CD4-positive, alpha-beta T cell treated with Interleukin-17A for 4 hours (primary cell): ENCODE results near the gene ZNF784.

Source experiments
- DNase-seq: peaks from one replicate; pipeline ENCODE4 v3.0.0-alpha.2; 2020; ENCODE audit warnings: mixed read lengths

ZNF784 gene

GRCh38 chr19:55655648-55656040, 31.3 kb upstream of the ZNF784 start:
- DNase-seq, result no peak

DNA sequence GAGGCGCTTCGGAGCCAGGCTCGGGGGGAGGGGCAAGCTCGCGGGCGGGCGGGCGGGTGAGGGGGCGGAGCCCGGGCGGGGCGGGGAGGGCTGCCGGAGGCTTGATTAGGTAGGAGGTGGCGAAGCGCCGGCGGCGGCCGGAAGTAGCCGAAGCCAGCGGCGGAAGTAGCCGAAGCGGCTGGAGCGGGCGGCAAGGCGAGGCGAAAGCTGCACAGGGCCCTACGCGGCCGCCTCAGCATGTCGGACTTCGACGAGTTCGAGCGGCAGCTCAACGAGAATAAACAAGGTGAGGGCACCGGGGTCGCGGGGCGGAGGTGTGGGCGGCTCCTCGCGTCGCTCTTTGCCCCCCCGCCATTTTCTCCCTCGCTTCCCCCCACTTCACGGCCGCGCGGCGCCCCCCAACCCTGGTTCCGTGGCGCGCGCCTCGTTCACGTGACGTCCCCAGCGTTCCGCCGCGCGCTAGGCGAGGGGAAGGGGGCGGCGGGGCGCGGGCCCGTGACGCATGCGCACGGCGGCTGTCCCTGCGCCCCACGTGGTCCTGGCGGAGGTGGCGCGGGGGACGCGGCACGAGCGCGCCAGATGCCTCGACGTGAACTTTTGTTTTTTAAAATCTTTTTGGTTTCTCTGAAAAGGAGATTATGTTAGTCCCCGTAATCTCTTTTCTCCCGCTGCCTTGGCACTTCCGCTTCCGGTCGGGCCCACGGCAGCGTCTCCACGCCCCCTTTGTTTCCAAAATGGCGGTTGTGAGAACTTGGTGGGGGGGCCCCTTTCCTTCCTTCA, 30.7 kb upstream of the ZNF784 start, which contains the start of gene U2AF2:
Gene U2AF2 (plus strand): TSS at position 168 of the 780 bp plus-strand sequence. CDS start 70 bp downstream, at position 238.
- DNase-seq, result peak; percentile 98

GRCh38 chr19:55654323-55654867, 30.0 kb upstream of the ZNF784 start:
- DNase-seq, result peak; percentile 99

GRCh38 chr19:55653651-55654322, 29.4 kb upstream of the ZNF784 start:
- DNase-seq, result peak; percentile 99

- no peak for DNase-seq
Observed at GRCh38 chr19:55652311-55653128, 28.2 kb upstream of the ZNF784 start.

DNA sequence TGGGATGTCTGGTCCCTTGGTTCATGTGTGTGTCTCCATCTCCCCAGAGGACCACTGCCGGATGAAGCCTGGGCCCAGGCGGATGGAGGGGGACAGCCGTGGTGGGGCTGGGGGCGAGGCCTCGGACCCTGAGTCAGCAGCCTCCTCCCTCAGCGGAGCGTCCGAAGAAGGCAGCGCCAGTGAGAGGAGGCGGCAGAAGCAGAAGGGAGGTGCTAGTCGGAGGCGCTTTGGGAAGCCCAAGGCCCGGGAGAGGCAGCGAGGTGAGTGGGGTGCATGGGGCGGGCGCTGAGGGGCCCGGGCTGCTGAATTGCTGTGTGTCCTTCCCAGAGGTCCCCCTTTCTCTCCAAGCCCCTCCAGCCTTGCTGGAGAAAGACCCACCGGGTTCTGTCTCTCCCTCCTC, 26.9 kb upstream of the ZNF784 start:
- no peak for DNase-seq

GRCh38 chr19:55650602-55651230, 26.4 kb upstream of the ZNF784 start:
- no peak for DNase-seq

GRCh38 chr19:55650126-55650557, 25.8 kb upstream of the ZNF784 start:
- DNase-seq, result no peak

DNA sequence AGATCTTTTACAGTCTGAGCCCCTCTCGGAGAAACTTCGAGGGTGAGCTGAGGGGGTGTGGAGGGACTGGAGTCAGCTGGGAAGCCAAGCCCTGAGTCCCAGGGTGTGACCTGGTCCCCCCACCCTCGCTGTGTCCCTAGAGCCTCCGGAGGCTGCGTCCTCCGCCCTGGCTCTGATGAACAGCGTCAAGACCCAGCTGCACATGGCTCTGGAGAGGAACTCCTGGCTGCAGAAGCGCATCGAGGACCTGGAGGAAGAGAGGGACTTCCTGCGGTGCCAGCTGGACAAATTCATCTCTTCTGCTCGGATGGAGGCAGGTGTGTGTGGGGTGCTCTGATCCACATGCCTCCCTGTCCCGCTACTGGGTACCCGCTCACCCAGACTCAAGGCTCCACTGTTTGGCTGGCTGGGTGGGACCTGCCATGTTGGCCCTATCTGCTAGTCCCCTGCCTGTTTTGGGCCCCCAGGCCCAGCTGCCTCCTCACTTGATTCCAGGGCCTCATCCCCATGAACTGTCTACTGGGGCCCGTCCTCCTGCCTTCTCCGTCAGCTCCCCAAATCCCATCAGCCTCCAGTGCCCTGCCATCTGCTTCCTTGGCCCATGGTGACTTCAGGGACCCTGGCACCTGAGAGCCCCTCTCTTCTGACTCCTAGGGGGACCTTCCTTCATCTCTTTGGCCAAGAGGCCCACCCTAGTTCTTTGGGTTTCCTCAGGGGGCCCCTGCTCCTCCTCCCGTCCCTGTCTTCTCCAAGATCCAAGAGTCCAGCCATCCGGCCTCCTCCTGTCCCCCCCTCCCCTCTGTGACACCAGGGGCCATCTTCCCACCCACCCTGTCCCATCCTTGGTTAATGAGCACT, 25.1 kb upstream of the ZNF784 start:
- no peak for DNase-seq

DNA sequence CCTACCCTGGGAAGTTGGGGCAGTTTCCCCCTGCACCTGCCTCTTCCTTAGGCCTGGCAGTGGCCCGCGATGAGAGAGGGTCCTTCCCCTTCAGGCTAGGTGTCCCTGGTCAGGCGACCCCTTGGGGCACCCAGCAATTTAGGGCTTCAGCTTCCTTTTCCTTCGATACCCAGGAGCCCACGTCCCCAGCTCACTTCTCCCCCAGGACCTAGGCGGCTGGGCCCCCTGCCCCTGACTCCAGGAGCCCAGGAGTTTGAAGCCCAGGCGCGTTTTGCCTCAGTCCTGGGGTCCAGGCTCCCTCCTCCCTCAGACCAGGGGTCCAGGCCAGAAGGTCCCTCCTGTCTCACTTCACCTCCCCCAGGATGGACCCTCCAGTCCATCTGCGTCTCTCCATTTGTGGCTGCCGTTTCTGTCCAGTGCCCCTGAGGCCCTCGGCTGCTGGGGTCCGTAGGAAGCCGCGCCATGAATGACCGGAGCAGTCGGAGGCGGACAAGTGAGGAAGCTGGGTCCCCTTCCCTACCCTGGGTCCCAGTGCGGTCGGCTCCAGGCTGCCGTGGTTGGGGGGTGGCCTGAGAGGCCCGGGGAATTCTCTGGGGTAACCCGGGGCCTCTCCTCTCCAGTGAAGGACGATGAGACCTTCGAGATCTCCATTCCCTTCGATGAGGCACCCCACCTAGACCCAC, 24.4 kb upstream of the ZNF784 start:
- DNase-seq, result no peak

- DNase-seq, result peak; percentile 76
Observed at GRCh38 chr19:55647732-55648584, 23.6 kb upstream of the ZNF784 start, which contains the start of gene CCDC106. Gene CCDC106, plus strand, starts transcription at chr19:55648212. Its CDS starts 835 bp downstream, at chr19:55649047.

- no peak for DNase-seq
Observed at GRCh38 chr19:55646889-55647731, 22.7 kb upstream of the ZNF784 start.

GRCh38 chr19:55645512-55645881, 21.1 kb upstream of the ZNF784 start:
- DNase-seq, result no peak

DNA sequence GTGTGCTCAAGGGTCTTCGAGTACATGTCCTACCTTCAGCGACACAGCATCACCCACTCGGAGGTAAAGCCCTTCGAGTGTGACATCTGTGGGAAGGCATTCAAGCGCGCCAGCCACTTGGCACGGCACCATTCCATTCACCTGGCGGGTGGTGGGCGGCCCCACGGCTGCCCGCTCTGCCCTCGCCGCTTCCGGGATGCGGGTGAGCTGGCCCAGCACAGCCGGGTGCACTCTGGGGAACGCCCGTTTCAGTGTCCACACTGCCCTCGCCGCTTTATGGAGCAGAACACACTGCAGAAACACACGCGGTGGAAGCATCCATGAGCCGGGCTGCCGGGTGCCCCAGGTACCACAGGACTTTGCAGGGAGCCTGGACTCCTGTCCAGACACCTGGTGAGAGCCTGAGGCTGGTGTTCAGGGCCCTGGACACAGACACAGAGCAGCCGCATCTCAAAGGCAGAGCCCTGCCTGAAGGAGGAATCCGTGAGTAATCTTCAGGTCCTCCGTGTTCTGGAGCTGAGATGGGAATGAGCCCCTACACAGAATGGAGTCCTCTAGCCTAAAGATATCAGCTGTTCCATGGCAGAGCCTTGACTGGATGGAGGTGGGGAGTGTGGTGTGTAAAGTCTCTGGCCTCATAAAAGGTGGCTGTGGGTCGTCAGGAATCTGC, 20.6 kb upstream of the ZNF784 start:
- no peak for DNase-seq

DNA sequence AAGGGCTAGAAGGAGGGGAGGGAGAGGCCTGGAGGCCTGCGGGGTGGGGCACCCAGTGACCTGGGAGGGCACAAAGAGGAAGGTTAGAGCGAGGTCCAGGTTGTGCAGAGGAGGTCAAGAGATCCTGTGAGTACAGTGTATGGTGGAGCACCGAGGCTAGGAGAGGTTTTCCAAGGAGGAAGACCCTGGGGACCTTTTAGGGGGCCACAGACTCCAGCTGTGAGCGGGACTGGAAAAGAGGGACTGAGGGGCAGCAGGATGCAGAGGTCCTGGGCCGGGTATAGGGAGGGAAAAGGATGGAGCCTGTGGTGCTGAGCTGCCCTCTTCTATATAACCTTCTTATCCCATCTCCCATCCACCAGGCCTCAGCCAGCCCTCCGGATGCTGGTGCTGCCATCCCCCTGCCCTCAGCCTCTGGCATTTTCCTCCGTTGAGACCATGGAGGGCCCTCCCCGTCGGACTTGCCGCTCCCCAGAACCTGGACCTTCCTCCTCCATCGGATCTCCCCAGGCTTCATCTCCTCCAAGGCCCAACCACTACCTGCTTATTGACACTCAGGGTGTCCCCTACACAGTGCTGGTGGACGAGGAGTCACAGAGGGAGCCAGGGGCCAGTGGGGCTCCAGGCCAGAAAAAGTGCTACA, 19.9 kb upstream of the ZNF784 start:
- DNase-seq, result no peak

- no peak for DNase-seq
Observed at GRCh38 chr19:55643887-55644176, 19.5 kb upstream of the ZNF784 start.

- peak; percentile 83 for DNase-seq
Observed at GRCh38 chr19:55643003-55643886, 18.9 kb upstream of the ZNF784 start, which contains the start of gene ZNF581. Gene ZNF581, plus strand, starts transcription at chr19:55643649. Its CDS starts 923 bp downstream, at chr19:55644572.
